Cardiac fibroblast (primary cell): Measurements from ENCODE around the gene MTHFSD.
A peak's percentile ranks its signal among the peaks of the same experiment; 100 is the strongest.

ENCODE experiments used
- DNase-seq, 2 donors: peaks; one replicate each; pipeline versions ENCODE4 v3.0.0 to v3.0.0-alpha.2; 2010; ENCODE audit warnings: low read depth in 2 of 2
- H3K4me3 ChIP-seq, 2 donors: replicated peaks in 1 of 2; 1 replicate in 1 of 2; 2 replicates in 1 of 2; pipeline ENCODE4 v1.5.1; 2011; ENCODE audit warnings: low read depth in 2 of 2, low read length in 2 of 2, mild to moderate bottlenecking in 2 of 2, moderate library complexity in 1 of 2
- TF ChIP-seq, protein P1 (sequence below): IDR thresholded peaks from one replicate; pipeline ENCODE4 v1.5.1; 2011; ENCODE audit warnings: low read depth, mild to moderate bottlenecking, low read length, inconsistent platforms

MTHFSD gene

DNA sequence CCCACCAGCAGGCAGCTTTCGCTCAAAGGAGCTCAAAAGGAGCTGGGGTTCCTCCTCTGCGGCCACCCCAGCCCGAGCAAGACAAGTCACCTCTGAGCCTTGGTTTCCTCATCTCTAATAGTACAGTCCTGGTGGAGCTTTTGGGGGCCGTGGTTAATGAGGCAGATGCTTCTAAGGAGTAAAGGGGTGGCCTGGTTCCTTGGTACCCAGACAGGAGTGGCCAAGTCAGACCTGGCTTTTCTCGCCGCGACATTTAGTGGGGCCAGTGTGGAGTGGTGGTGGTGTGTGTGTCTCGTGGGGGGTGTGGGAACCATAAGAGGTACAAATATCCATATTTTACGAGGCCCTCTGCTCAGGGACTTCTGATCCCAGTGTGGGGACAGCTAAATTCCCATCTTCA, 38.0 kb downstream of the MTHFSD start:
- no peak overlapping the region for H3K4me3 ChIP-seq
- TF ChIP-seq, protein P1, sequence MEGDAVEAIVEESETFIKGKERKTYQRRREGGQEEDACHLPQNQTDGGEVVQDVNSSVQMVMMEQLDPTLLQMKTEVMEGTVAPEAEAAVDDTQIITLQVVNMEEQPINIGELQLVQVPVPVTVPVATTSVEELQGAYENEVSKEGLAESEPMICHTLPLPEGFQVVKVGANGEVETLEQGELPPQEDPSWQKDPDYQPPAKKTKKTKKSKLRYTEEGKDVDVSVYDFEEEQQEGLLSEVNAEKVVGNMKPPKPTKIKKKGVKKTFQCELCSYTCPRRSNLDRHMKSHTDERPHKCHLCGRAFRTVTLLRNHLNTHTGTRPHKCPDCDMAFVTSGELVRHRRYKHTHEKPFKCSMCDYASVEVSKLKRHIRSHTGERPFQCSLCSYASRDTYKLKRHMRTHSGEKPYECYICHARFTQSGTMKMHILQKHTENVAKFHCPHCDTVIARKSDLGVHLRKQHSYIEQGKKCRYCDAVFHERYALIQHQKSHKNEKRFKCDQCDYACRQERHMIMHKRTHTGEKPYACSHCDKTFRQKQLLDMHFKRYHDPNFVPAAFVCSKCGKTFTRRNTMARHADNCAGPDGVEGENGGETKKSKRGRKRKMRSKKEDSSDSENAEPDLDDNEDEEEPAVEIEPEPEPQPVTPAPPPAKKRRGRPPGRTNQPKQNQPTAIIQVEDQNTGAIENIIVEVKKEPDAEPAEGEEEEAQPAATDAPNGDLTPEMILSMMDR, result no peak
- DNase-seq, result no peak

DNA sequence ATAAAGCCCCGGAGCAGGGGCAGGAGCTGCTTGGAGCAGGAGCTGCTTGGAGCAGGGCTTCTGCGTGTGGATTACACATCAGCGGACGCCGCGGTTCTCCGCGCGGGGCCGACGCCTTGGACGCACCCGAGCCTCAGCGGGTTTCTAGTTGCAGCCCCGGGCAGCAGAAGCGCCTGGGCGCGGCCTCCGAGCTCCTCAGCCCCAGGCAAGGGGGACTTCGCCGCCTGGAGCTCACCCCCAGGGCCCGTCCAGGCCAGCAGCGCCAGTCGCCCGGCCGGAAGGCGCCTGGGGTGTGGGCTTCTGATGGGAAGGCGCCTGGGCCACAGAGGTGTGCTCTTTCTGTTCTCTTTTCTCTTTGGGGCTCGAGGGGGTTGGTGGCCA, 38.4 kb downstream of the MTHFSD start:
- H3K4me3 ChIP-seq, result no peak overlapping the region
- TF ChIP-seq, protein P1, result no peak
- no peak for DNase-seq

DNA sequence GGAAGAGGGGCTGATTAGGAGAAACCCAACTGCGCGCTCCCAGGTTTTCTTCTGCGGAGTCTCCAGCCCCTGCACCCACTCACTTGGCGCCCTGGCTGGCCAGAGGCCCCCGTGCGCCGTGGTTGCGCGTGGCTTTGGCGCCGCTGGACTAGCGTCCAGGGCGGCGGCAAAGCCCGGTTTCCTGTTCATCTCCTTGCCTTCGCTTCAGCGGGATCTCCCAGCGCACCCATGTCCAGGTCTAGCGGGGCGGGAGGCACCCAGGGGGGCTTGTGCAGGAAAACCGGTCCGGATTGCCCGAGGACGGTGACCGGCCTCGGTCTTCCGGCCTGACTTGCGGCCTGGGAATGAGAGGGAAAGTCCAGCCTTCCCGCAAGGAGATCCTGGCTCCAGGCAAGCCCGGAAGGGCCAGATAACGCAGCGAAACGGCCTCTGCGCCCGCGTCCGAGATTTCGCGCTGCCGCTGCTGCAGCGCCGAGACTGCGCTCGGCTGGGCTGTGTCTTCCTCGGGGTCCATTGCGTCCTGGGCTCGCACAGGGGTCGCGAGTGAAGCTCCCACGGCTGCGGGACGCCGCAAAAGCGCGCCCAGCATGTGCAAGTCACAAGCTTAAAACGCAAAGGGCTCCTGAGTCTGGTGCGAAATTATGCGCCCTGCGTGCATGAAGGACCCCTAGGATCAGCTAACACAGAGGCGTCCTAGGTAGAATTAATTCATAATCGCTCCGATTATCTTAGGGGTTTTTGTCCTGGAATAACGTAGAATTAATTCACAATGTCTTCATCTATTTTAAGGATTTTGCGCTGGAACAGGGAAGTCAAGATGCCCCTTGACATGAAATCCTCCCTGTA, 39.0 kb downstream of the MTHFSD start:
- TF ChIP-seq, protein P1, result no peak
- H3K4me3 ChIP-seq, result no peak overlapping the region
- DNase-seq, result peak; percentile 9 to 22

DNA sequence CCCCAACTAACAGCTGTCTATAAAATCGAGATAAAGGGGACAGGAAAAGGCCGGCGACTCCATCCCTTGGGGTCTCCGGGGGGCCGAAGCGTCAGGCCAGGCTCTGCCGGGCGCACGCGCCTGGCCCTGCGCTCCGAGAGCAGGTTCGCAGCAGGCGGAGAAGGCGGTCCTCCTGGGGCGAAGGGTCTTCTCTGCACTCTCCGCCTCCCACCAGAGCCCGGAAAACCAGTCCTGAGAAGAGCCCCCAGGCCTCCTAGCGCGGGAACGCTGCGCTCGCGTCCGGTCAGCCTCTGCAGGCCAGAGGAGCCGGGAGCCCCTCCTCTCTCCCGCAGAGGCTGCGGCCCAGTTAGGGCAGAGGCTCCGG, 39.6 kb downstream of the MTHFSD start:
- TF ChIP-seq, protein P1, result no peak
- no peak for DNase-seq
- no peak overlapping the region for H3K4me3 ChIP-seq

DNA sequence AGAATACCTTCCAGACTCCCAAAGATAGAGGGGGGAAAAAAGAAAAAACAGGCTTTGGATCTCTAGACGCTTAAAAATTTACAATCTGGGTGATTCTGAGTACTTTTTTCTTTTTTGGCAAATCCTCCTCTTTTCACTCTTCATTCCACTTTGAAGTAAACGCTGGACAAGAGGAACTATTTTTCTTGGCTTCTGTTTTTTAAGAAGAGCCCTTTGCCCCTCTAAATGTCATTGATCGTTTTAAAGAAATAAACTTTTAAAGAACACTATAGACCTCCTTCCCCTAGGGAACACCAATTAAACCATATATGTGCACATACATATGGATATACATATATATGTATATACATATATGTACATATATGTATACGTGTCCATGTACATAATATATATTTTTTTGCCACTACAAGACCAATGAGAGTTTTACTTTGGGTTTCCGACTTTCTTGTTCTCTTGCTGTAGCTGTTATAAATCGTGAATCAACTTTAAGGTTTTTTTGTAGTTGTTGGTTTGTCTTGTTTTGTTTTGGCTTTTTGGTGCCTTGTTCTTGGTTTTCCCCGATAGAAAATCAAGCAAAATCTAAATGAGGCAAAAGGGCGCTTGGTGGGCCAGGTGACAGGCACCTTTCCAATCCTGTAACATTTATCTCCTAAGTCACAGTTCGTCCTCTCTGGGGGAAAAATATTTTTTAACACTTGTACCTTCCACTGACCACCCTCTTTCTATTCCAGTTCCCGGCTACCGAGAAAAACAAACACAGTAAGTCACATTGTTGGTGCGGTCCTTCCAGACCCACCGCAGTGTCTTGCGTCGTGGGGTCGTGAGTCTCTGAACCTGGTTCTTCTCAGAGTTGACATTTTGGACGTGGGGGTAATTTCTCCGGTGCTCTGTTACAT, 40.3 kb downstream of the MTHFSD start:
- TF ChIP-seq, protein P1, result no peak
- no peak overlapping the region for H3K4me3 ChIP-seq
- no peak for DNase-seq

DNA sequence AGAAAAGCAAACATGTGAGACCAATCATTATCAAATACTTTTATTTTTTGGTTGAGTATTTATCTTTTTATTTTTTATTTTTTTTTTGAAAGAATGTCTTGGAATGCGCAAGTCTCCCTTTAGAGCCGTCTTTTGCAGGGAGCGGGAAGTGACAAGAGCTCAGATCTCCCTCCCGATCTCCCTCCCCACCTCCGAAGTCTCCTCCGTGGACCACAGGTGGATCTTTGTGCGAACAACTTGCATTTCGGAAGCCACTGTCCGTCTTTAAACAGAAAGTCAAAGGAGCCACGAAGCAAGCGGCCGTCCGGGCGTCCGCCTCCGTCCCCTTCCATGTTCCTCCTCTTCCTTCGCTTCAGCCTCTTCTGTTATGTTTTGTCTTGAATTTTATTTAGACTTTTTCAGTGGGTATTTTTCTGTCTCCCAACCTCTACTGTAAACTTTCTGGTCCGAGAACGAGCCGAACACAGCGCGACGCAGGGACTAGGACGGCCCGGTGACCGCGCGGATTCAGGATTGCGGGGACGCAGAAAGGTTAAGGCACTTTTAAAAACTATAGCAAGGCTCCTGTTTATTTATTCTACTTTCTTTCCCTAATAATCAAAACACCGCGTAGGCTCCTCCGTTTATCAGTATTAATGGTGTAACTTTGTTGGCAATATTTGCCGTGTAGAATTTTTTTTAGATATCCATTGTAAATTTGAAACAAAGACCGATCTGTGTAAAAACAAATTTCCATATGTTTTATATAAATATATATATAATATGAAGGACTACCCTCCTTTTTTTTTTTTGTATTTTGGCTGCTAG, 41.4 kb downstream of the MTHFSD start:
- TF ChIP-seq, protein P1, result no peak
- H3K4me3 ChIP-seq, result no peak overlapping the region
- no peak for DNase-seq
